Measurements from ENCODE around the gene DENND1A. TPM values are rescaled to one million over a fixed set of nuclear protein-coding genes. Genes with fewer than 3 reads are reported as not detected.
A peak's percentile ranks its signal among the peaks of the same experiment; 100 is the strongest.

Gene DENND1A
- total and polyA plus RNA-seq, 9 donors: 9.3 to 16.0 (median 13.8) TPM

DNA sequence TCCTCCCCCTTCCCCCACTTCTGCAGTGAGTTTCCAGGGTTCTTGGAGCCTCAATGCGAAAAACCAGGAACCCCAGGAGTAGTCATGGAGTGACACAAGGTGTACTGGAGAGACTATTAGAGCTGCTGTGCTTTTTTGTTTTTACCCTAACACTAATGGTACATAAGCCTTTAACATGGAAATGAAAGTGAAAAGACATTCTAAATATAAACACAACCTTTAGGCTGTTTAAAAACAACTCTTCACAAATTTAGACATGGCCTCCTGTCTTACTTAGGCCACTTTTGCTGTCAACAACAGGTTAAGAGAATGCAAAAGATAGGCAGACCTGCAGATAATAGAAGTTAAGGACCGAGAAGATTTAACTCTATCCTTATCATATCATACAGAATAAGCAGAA, 232.2 kb downstream of the DENND1A start:
- Histone ChIP-seq H3K4me3 (ENCODE audit: low read length) (no peak overlapping the region), H3K27me3 (ENCODE audit: control insufficient read depth, insufficient read depth, low read length) (no peaks in the 10 kb centered on the region), H3K9me3 (replicated peaks; ENCODE audit: control insufficient read depth, low read depth, low read length) (peaks cover 6% of the 10 kb centered on the region), H3K27ac (ENCODE audit: low read length) (no peak overlapping the region), H3K36me3 (ENCODE audit: control insufficient read depth, insufficient read depth, low read length) (no peaks in the 10 kb centered on the region), H3K4me1 (ENCODE audit: control insufficient read depth, insufficient read depth, low read length) (no peaks in the 10 kb centered on the region)
- no CpG with 5 or more reads among the region's 2 CpGs for WGBS (ENCODE audit: insufficient coverage)
- no peak for DNase-seq

DNA sequence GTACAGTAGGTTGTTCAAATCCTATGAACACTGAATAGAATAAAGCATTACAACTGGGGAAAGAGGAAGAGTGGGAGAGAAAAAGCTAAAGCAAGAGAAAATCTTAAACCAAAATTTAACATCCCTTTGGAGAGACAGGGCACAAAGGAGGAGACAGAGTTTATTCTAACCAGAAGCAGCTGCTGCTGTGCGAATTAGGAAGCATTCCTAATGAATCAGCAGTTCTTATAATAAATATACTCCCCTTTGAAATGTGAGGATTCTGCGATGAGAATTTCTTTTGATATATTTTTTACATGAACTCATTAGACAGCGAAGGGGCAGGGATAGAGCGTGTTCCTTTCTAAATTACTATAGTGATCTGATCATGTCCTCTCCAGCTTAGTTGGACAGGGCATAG, 233.4 kb downstream of the DENND1A start:
- H3K27me3 ChIP-seq (ENCODE audit: control insufficient read depth, insufficient read depth, low read length): no peaks in the 10 kb centered on the region
- DNase-seq: peak; percentile 10
- H3K36me3 ChIP-seq (ENCODE audit: control insufficient read depth, insufficient read depth, low read length): no peaks in the 10 kb centered on the region
- no peaks in the 10 kb centered on the region for H3K4me1 ChIP-seq (ENCODE audit: control insufficient read depth, insufficient read depth, low read length)
- no peak overlapping the region for H3K4me3 ChIP-seq (ENCODE audit: low read length)
- WGBS (ENCODE audit: insufficient coverage): no CpG with 5 or more reads among the region's 4 CpGs
- peaks cover under 1% of the 10 kb centered on the region for H3K9me3 ChIP-seq (replicated peaks; ENCODE audit: control insufficient read depth, low read depth, low read length)
- H3K27ac ChIP-seq (ENCODE audit: low read length): no peak overlapping the region

DNA sequence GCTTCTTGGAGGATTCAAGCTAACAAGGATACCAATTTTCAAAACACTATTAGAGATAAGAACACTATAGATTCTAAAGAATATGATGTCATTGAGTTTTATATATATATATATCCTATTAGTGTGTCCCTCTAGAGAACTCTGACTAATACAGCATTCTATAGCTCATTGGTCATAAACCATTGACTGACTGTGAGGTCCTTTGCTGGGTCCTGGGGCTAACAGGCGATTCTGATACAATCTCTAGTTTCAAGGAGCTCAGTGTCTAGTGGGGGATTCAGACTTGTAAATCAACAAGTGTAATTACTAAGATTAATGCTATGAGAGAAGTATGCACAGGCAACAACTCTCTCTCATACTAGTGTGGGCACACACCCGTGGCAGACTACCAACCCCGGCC, 234.5 kb downstream of the DENND1A start:
- no peak for DNase-seq

GRCh38 chr9:123691765-123692303, 238.1 kb downstream of the DENND1A start:
- Histone ChIP-seq H3K4me3 (ENCODE audit: low read length) (no peak overlapping the region), H3K36me3 (ENCODE audit: control insufficient read depth, insufficient read depth, low read length) (no peaks in the 10 kb centered on the region), H3K27me3 (ENCODE audit: control insufficient read depth, insufficient read depth, low read length) (no peaks in the 10 kb centered on the region), H3K9me3 (replicated peaks; ENCODE audit: control insufficient read depth, low read depth, low read length) (no peaks in the 10 kb centered on the region), H3K27ac (ENCODE audit: low read length) (no peak overlapping the region), H3K4me1 (ENCODE audit: control insufficient read depth, insufficient read depth, low read length) (peaks cover 14% of the 10 kb centered on the region)
- DNase-seq: no peak
- no CpG with 5 or more reads among the region's 3 CpGs for WGBS (ENCODE audit: insufficient coverage)

More for the DNA sequence above, 234.5 kb downstream of the DENND1A start:
- H3K36me3 ChIP-seq (ENCODE audit: control insufficient read depth, insufficient read depth, low read length): no peaks in the 10 kb centered on the region
- H3K27ac ChIP-seq (ENCODE audit: low read length): no peak overlapping the region
- H3K4me3 ChIP-seq (ENCODE audit: low read length): no peak overlapping the region
- WGBS (ENCODE audit: insufficient coverage): no CpG with 5 or more reads among the region's 3 CpGs
- no peaks in the 10 kb centered on the region for H3K4me1 ChIP-seq (ENCODE audit: control insufficient read depth, insufficient read depth, low read length)
- H3K27me3 ChIP-seq (ENCODE audit: control insufficient read depth, insufficient read depth, low read length): no peaks in the 10 kb centered on the region
- no peaks in the 10 kb centered on the region for H3K9me3 ChIP-seq (replicated peaks; ENCODE audit: control insufficient read depth, low read depth, low read length)

DNA sequence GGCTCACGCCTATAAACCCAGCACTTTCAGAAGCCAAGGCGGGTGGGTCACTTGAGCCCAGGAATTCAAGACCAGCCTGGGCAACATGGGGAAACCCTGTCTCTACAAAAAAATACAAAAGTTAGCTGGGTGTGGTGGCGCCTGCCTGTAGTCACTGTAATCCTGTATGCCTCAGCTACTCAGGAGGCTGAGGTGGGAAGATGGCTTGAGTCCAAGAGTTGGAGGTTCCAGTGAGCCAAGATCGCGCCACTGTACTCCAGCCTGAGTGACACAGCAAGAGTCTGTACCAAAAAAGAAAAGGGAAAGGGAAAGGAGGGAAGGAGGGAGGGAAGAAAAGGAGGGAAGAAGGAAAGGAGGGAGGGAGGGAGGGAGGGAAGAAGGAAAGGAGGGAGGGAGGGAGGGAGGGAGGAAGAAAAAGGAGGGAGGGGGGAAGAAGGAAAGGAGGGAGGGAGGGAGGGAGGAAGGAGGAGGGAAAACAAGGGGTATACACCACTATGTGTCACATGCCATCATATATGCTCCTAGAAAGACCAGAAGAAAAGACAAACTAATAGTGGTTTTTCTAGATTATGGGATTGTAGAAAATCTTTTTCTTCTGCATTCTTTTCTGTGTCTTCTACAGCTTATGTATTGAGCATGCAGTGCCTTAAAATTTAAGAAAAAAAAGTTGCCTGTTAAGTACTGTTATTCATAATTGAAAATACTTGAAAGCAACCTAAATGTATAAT, 240.1 kb downstream of the DENND1A start:
- Histone ChIP-seq H3K27ac (ENCODE audit: low read length) (no peak overlapping the region), H3K36me3 (ENCODE audit: control insufficient read depth, insufficient read depth, low read length) (no peaks in the 10 kb centered on the region), H3K9me3 (replicated peaks; ENCODE audit: control insufficient read depth, low read depth, low read length) (no peaks in the 10 kb centered on the region), H3K4me1 (ENCODE audit: control insufficient read depth, insufficient read depth, low read length) (peaks cover 19% of the 10 kb centered on the region), H3K27me3 (ENCODE audit: control insufficient read depth, insufficient read depth, low read length) (no peaks in the 10 kb centered on the region), H3K4me3 (ENCODE audit: low read length) (no peak overlapping the region)
- 86% methylated on average over 3 of the region's 5 CpGs for WGBS (ENCODE audit: insufficient coverage)
- no peak for DNase-seq

DNA sequence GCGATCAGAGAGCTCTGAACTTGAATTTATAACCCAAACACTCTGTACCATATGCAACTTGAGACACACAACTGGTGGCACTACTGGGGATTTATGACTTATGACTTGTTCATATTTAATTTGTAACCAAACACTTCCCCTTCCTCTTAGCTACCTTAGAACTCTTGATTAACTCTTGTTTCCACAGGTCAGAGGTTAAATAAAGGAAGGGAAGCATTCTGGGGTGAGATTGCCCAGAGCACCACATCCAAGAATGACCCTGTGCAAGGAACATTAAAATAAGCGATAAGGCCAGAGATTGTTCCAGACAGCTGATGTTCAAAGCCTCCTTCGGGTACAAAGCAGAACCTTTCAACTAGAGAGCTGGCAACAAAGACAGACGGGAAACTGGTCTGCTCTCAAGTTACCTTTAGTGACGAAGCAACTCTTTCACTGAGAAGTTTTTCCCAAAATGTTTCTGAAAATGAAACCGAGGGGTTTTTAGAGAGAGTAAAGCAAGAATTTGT, 242.6 kb downstream of the DENND1A start:
- H3K4me1 ChIP-seq (ENCODE audit: control insufficient read depth, insufficient read depth, low read length): peaks cover 19% of the 10 kb centered on the region
- no peaks in the 10 kb centered on the region for H3K27me3 ChIP-seq (ENCODE audit: control insufficient read depth, insufficient read depth, low read length)
- peak; percentile 49 for DNase-seq
- peak overlapping the region; percentile 42 for H3K27ac ChIP-seq (ENCODE audit: low read length)
- no peaks in the 10 kb centered on the region for H3K9me3 ChIP-seq (replicated peaks; ENCODE audit: control insufficient read depth, low read depth, low read length)
- 33% methylated on average over 4 of the region's 6 CpGs for WGBS (ENCODE audit: insufficient coverage)
- H3K36me3 ChIP-seq (ENCODE audit: control insufficient read depth, insufficient read depth, low read length): no peaks in the 10 kb centered on the region
- H3K4me3 ChIP-seq (ENCODE audit: low read length): no peak overlapping the region

DNA sequence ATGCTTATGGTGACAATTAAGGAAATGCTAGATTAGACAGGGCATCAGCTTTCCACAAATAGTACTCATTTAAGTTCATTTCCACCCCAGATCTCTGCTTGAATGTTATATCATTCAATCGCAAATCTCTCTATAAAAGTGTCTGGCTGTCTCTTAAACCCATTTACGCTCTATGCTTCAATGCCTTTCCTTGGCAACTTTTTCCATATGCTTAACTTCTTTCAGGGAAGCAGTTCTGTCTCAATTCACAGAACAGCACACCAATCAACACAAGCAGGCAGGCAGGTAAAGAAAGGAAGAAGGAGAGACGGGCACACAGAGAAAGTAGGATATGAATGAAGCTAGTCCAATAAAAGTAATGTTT, 243.1 kb downstream of the DENND1A start:
- peak overlapping the region; percentile 42 for H3K27ac ChIP-seq (ENCODE audit: low read length)

GRCh38 chr9:123686131-123686828, 243.6 kb downstream of the DENND1A start:
- DNase-seq: peak; percentile 75
- Histone ChIP-seq H3K27me3 (ENCODE audit: control insufficient read depth, insufficient read depth, low read length) (no peaks in the 10 kb centered on the region), H3K4me1 (ENCODE audit: control insufficient read depth, insufficient read depth, low read length) (peaks cover 19% of the 10 kb centered on the region), H3K4me3 (ENCODE audit: low read length) (no peak overlapping the region), H3K9me3 (replicated peaks; ENCODE audit: control insufficient read depth, low read depth, low read length) (no peaks in the 10 kb centered on the region), H3K36me3 (ENCODE audit: control insufficient read depth, insufficient read depth, low read length) (no peaks in the 10 kb centered on the region), H3K27ac (ENCODE audit: low read length) (no peak overlapping the region)
- no CpG with 5 or more reads among the region's 5 CpGs for WGBS (ENCODE audit: insufficient coverage)

More for the DNA sequence above, 243.1 kb downstream of the DENND1A start:
- Histone ChIP-seq H3K9me3 (replicated peaks; ENCODE audit: control insufficient read depth, low read depth, low read length) (no peaks in the 10 kb centered on the region), H3K4me3 (ENCODE audit: low read length) (no peak overlapping the region), H3K27me3 (ENCODE audit: control insufficient read depth, insufficient read depth, low read length) (no peaks in the 10 kb centered on the region), H3K36me3 (ENCODE audit: control insufficient read depth, insufficient read depth, low read length) (no peaks in the 10 kb centered on the region), H3K4me1 (ENCODE audit: control insufficient read depth, insufficient read depth, low read length) (peaks cover 19% of the 10 kb centered on the region)
- DNase-seq: peak; percentile 22
- 60% methylated on average over 1 of the region's 3 CpGs for WGBS (ENCODE audit: insufficient coverage)

DNA sequence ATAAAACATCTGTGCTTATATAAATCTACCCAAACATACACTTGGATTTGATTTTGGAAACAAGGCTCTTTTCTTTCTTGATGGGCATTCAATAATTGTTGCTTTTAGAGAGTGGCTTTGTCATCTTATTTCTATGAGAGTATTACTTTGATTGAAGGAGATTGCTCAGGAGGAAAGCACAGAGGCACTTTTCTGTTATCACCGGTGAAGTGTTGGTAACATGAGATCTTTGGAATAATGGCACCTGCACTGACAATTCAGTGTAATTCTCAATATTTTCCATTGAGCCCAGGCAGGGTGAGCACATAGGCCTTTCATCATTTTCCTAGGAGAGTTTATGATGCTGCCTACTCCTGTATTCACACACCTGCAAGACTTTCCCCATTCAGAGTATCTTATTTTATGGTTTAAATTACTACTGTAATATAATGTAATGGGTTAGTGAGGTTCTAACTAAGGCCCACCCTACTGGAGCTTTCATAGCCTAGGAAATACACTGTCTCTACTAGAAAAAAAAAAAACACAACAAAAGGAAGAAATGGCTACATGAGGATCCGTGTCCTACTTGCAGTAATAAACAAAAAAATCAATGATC, 244.3 kb downstream of the DENND1A start:
- Histone ChIP-seq H3K9me3 (replicated peaks; ENCODE audit: control insufficient read depth, low read depth, low read length) (no peaks in the 10 kb centered on the region), H3K27me3 (ENCODE audit: control insufficient read depth, insufficient read depth, low read length) (no peaks in the 10 kb centered on the region), H3K27ac (ENCODE audit: low read length) (no peak overlapping the region), H3K4me1 (ENCODE audit: control insufficient read depth, insufficient read depth, low read length) (peaks cover 19% of the 10 kb centered on the region), H3K4me3 (ENCODE audit: low read length) (no peak overlapping the region), H3K36me3 (ENCODE audit: control insufficient read depth, insufficient read depth, low read length) (no peaks in the 10 kb centered on the region)
- DNase-seq: no peak
- 50% methylated on average over 1 of the region's 2 CpGs for WGBS (ENCODE audit: insufficient coverage)

Measured in muscle of leg (tissue), 11 donors.